Measurements from ENCODE around the gene BDH1. TPM values are rescaled to one million over a fixed set of nuclear protein-coding genes. Genes with fewer than 3 reads are reported as not detected.

Gene BDH1
- total and polyA plus RNA-seq, 2 of the 13 experiments (the other 11 are each of a cell fraction or from before 2014, with no cell fraction given): 21.2 to 71.9 TPM

DNA sequence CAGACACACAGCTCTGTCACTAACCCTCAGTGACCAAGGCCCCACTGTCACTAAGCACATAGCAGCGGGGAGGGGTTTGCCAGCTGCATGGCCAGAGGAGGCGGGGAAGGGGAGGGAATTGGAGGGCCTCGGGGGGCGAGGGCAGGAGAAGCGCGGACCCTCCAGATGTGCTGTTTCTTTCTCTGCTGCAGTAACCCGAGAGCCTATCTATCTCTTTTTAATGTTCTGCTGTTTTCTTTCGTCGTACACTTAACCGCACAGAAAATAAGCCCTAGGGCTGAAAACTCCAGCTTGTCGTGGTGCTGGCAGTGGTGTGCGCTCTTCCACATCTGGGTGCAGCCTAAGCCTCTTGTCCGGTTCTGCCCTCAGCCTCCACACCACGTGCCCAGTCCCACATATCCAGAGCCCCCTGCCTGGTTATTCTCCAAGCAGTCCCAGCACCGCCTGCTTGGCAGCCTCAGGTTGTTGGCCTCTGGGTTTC is 51.1 kb downstream of the BDH1 start:
- FAIRE-seq (no peak), DNase-seq (ENCODE audit: low spot score) (no peak), ATAC-seq (peak; percentile 13)
- no TSS peak for BruUV-seq (replicated peaks)
- 65% methylated on average over 15 of the region's 15 CpGs for WGBS (ENCODE audit: low lambda C conversion rate)
- in situ Hi-C loops (cut with HindIII; ENCODE audit: extremely low pct_ligation_motif_present, low pct_unique_long_range_greater_than_20kb): loop anchor here (10.0 to 25.0 kb wide), 2 partner anchors 210 to 517 kb away; partner anchors contain the start of gene DLG1
- ChIA-PET CTCF (ENCODE audit: low intra/inter-chr PET ratio, low total read pairs) (no interaction called here), POLR2A (interaction anchor here (1.3 kb wide), 1 partner anchor 207 kb away, joined by 3 read pairs; the partner anchor contains the start of gene DLG1)
- Histone ChIP-seq H3K4me2 (ENCODE audit: low read depth, low read length) (peak overlapping the region; percentile 98), H3K27ac (ENCODE audit: extremely low read length, insufficient read depth, low read length) (no peak overlapping the region), H3K4me1 (ENCODE audit: insufficient read depth, low read length) (peaks cover 70% of the 10 kb centered on the region), H2AFZ (ENCODE audit: low read length) (peak overlapping the region; percentile 90), H3K4me3 (replicated peaks in 1 of 3; ENCODE audit: insufficient read depth in 1 of 3, low read depth in 2 of 3, low read length in 3 of 3) (peak overlapping the region in 2 of 3 experiments; percentile 28 to 58; a peak in 3 of 6 replicates), H3K9me3 (ENCODE audit: low read length) (no peaks in the 10 kb centered on the region), H3K27me3 (ENCODE audit: control insufficient read depth in 1 of 2, insufficient read depth in 2 of 2, low read length in 2 of 2) (no peaks in the 10 kb centered on the region; a peak in 1 of 5 replicates), H3K9ac (ENCODE audit: insufficient read depth, low read depth, low read length) (no peak overlapping the region), H4K20me1 (ENCODE audit: insufficient read depth, low read length) (no peaks in the 10 kb centered on the region), H3K79me2 (ENCODE audit: insufficient read depth, low read length) (no peaks in the 10 kb centered on the region), H3K36me3 (replicated peaks in 1 of 2; ENCODE audit: control insufficient read depth in 1 of 2, insufficient read depth in 2 of 2, low read length in 2 of 2) (no peaks in the 10 kb centered on the region)
- intact Hi-C loops (cut with micrococcal nuclease; ENCODE audit: unreplicated experiment): loop anchor here (5.0 kb wide), 3 partner anchors 132 to 227 kb away; partner anchors contain the start of gene DLG1
- TF ChIP-seq ZNF773 (CRISPR knock-in tag; IDR thresholded peaks at IDR 0.05; ENCODE audit: borderline replicate concordance) (no peak), ZC3H4 (CRISPR knock-in tag; IDR thresholded peaks at IDR 0.05; ENCODE audit: borderline replicate concordance) (no peak), ZNF7 (CRISPR knock-in tag; IDR thresholded peaks at IDR 0.05) (no peak), AGO1 (IDR thresholded peaks at IDR 0.05; ENCODE audit: low read depth, low read length, poor library complexity, severe bottlenecking) (no peak), SRSF4 (IDR thresholded peaks at IDR 0.05; ENCODE audit: low read depth, low read length, poor library complexity, severe bottlenecking) (no peak), ZNF33B (CRISPR knock-in tag; IDR thresholded peaks at IDR 0.05) (no peak)
- TF ChIP-seq, protein P1, sequence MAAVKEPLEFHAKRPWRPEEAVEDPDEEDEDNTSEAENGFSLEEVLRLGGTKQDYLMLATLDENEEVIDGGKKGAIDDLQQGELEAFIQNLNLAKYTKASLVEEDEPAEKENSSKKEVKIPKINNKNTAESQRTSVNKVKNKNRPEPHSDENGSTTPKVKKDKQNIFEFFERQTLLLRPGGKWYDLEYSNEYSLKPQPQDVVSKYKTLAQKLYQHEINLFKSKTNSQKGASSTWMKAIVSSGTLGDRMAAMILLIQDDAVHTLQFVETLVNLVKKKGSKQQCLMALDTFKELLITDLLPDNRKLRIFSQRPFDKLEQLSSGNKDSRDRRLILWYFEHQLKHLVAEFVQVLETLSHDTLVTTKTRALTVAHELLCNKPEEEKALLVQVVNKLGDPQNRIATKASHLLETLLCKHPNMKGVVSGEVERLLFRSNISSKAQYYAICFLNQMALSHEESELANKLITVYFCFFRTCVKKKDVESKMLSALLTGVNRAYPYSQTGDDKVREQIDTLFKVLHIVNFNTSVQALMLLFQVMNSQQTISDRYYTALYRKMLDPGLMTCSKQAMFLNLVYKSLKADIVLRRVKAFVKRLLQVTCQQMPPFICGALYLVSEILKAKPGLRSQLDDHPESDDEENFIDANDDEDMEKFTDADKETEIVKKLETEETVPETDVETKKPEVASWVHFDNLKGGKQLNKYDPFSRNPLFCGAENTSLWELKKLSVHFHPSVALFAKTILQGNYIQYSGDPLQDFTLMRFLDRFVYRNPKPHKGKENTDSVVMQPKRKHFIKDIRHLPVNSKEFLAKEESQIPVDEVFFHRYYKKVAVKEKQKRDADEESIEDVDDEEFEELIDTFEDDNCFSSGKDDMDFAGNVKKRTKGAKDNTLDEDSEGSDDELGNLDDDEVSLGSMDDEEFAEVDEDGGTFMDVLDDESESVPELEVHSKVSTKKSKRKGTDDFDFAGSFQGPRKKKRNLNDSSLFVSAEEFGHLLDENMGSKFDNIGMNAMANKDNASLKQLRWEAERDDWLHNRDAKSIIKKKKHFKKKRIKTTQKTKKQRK (IDR thresholded peaks at IDR 0.05; ENCODE audit: low read length): no peak
- TF ChIP-seq, protein P2, sequence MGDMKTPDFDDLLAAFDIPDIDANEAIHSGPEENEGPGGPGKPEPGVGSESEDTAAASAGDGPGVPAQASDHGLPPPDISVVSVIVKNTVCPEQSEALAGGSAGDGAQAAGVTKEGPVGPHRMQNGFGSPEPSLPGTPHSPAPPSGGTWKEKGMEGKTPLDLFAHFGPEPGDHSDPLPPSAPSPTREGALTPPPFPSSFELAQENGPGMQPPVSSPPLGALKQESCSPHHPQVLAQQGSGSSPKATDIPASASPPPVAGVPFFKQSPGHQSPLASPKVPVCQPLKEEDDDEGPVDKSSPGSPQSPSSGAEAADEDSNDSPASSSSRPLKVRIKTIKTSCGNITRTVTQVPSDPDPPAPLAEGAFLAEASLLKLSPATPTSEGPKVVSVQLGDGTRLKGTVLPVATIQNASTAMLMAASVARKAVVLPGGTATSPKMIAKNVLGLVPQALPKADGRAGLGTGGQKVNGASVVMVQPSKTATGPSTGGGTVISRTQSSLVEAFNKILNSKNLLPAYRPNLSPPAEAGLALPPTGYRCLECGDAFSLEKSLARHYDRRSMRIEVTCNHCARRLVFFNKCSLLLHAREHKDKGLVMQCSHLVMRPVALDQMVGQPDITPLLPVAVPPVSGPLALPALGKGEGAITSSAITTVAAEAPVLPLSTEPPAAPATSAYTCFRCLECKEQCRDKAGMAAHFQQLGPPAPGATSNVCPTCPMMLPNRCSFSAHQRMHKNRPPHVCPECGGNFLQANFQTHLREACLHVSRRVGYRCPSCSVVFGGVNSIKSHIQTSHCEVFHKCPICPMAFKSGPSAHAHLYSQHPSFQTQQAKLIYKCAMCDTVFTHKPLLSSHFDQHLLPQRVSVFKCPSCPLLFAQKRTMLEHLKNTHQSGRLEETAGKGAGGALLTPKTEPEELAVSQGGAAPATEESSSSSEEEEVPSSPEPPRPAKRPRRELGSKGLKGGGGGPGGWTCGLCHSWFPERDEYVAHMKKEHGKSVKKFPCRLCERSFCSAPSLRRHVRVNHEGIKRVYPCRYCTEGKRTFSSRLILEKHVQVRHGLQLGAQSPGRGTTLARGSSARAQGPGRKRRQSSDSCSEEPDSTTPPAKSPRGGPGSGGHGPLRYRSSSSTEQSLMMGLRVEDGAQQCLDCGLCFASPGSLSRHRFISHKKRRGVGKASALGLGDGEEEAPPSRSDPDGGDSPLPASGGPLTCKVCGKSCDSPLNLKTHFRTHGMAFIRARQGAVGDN (CRISPR knock-in tag; IDR thresholded peaks at IDR 0.05): peak; percentile 40; the same call in 1 of the 2 replicates
